HFFc6 (cell line): Measurements from ENCODE around the gene CRPPA. TPM values are rescaled to one million over a fixed set of nuclear protein-coding genes. Genes with fewer than 3 reads are reported as not detected.
A peak's percentile ranks its signal among the peaks of the same experiment; 100 is the strongest.

Source experiments
- DNase-seq: peaks from one replicate; pipeline ENCODE4 v3.0.0-alpha.2; 2018
- H3K27ac Mint-ChIP-seq: 2 replicates; pipeline ENCODE4 v1.8.0; 2020; ENCODE audit warnings: mild to moderate bottlenecking, mixed read lengths
- H3K27me3 Mint-ChIP-seq: 2 replicates; pipeline ENCODE4 v1.8.0; 2021; ENCODE audit warnings: mild to moderate bottlenecking, moderate library complexity, mixed read lengths; ENCODE audit not compliant: insufficient read depth
- H3K36me3 Mint-ChIP-seq: 2 replicates; pipeline ENCODE4 v1.8.0; 2021; ENCODE audit warnings: low read depth, mixed read lengths
- H3K4me1 Mint-ChIP-seq: 2 replicates; pipeline ENCODE4 v1.8.0; 2020; ENCODE audit warnings: low read depth, mixed read lengths
- H3K4me3 Mint-ChIP-seq: 2 replicates; pipeline ENCODE4 v1.8.0; 2020; ENCODE audit warnings: mild to moderate bottlenecking, moderate library complexity, mixed read lengths
- H3K9me3 Mint-ChIP-seq: 2 replicates; pipeline ENCODE4 v1.8.0; 2020; ENCODE audit warnings: mild to moderate bottlenecking, mixed read lengths
- CTCF ChIP-seq: fragments of 200-600 bp; sonication (generic); IDR thresholded peaks from 2 replicates; pipeline ENCODE4 v1.5.0; 2021; ENCODE audit warnings: antibody characterized with exemption, mild to moderate bottlenecking
- total RNA-seq, 6 experiments: library from RNA; stranded (reverse); fragmentation: NEBNext Ultra II Directional; extraction: Animal tissue kit (Norgen Biotek cat#: 25700); gene quantifications; 2 replicates in 1 of 6; 3 replicates in 5 of 6; pipeline ENCODE4 v1.2.3, GENCODE V29; 2021

Gene CRPPA
- total RNA-seq, 6 experiments from 2014 or later, result 2.3 to 3.1 (median 2.5) TPM

GRCh38 chr7:16409777-16410176 lies 11.6 kb downstream of the CRPPA start:
- peaks cover 5% of the 10 kb centered on the region; the same call in 1 of the 2 replicates for H3K36me3 Mint-ChIP-seq
- H3K4me3 Mint-ChIP-seq, result no peak overlapping the region
- peak; percentile 46 for TF ChIP-seq CTCF
- no peaks in the 10 kb centered on the region; the same call in 1 of the 2 replicates for H3K27me3 Mint-ChIP-seq
- peaks cover 48% of the 10 kb centered on the region for H3K4me1 Mint-ChIP-seq
- no peak for DNase-seq
- no peaks in the 10 kb centered on the region for H3K9me3 Mint-ChIP-seq
- H3K27ac Mint-ChIP-seq, result no peak overlapping the region

GRCh38 chr7:16404636-16405035 lies 16.7 kb downstream of the CRPPA start:
- Mint-ChIP-seq H3K36me3 (peaks cover 32% of the 10 kb centered on the region), H3K4me1 (peaks cover 5% of the 10 kb centered on the region; the same call in 1 of the 2 replicates), H3K4me3 (no peak overlapping the region), H3K9me3 (peaks cover 34% of the 10 kb centered on the region), H3K27ac (no peak overlapping the region), H3K27me3 (peaks cover 2% of the 10 kb centered on the region; the same call in 1 of the 2 replicates)
- no peak for TF ChIP-seq CTCF
- no peak for DNase-seq

- H3K4me3 Mint-ChIP-seq, result no peak overlapping the region
- DNase-seq, result no peak
- peaks cover 5% of the 10 kb centered on the region; the same call in 1 of the 2 replicates for H3K4me1 Mint-ChIP-seq
- H3K27me3 Mint-ChIP-seq, result peaks cover 2% of the 10 kb centered on the region; the same call in 1 of the 2 replicates
- H3K27ac Mint-ChIP-seq, result no peak overlapping the region
- peaks cover 35% of the 10 kb centered on the region for H3K36me3 Mint-ChIP-seq
- peaks cover 44% of the 10 kb centered on the region for H3K9me3 Mint-ChIP-seq
- TF ChIP-seq CTCF, result no peak
These were observed 17.9 kb downstream of the CRPPA start for GRCh38 chr7:16403475-16403874.

- Mint-ChIP-seq H3K27me3 (peaks cover 2% of the 10 kb centered on the region; the same call in 1 of the 2 replicates), H3K9me3 (peaks cover 48% of the 10 kb centered on the region), H3K36me3 (peaks cover 38% of the 10 kb centered on the region), H3K4me3 (no peak overlapping the region), H3K27ac (no peak overlapping the region), H3K4me1 (peaks cover 5% of the 10 kb centered on the region; the same call in 1 of the 2 replicates)
- TF ChIP-seq CTCF, result no peak
- DNase-seq, result no peak
These were observed 18.4 kb downstream of the CRPPA start for GRCh38 chr7:16402940-16403339.

- Mint-ChIP-seq H3K27me3 (peaks cover 2% of the 10 kb centered on the region; the same call in 1 of the 2 replicates), H3K27ac (no peak overlapping the region), H3K4me1 (peaks cover 5% of the 10 kb centered on the region; the same call in 1 of the 2 replicates), H3K4me3 (no peak overlapping the region), H3K9me3 (peaks cover 57% of the 10 kb centered on the region), H3K36me3 (peaks cover 39% of the 10 kb centered on the region)
- DNase-seq, result no peak
- no peak for TF ChIP-seq CTCF
These were observed 19.2 kb downstream of the CRPPA start for GRCh38 chr7:16402091-16402490.

- TF ChIP-seq CTCF, result no peak
- Mint-ChIP-seq H3K9me3 (peaks cover 69% of the 10 kb centered on the region), H3K4me1 (peaks cover 8% of the 10 kb centered on the region), H3K27me3 (peaks cover 6% of the 10 kb centered on the region), H3K27ac (no peak overlapping the region), H3K4me3 (no peak overlapping the region), H3K36me3 (peaks cover 43% of the 10 kb centered on the region)
- DNase-seq, result no peak
These were observed 20.5 kb downstream of the CRPPA start for GRCh38 chr7:16400893-16401275.
